Hepatocyte (in vitro differentiated cells): Measurements from ENCODE around the gene NDUFV1. TPM values are rescaled to one million over a fixed set of nuclear protein-coding genes. Genes with fewer than 3 reads are reported as not detected.

ENCODE experiments used
- DNase-seq: peaks from one replicate; pipeline ENCODE4 v3.0.0-alpha.2; 2016; ENCODE audit warnings: low spot score
- H2AFZ ChIP-seq: fragments of 200-600 bp; sonication (generic); 2 replicates; pipeline ENCODE4 v1.6.0; 2016; ENCODE audit warnings: antibody characterized with exemption, mild to moderate bottlenecking
- H3K27ac ChIP-seq: fragments of 200-600 bp; sonication (generic); 2 replicates; pipeline ENCODE4 v1.5.1; 2016; ENCODE audit warnings: mild to moderate bottlenecking
- H3K27me3 ChIP-seq: fragments of 200-600 bp; sonication (generic); 2 replicates; pipeline ENCODE4 v1.6.1; 2016
- H3K36me3 ChIP-seq: fragments of 200-600 bp; sonication (generic); replicated peaks from 2 replicates; pipeline ENCODE4 v1.5.1; 2016; ENCODE audit warnings: low read depth; ENCODE audit not compliant: insufficient read depth
- H3K4me1 ChIP-seq: fragments of 200-600 bp; sonication (generic); 2 replicates; pipeline ENCODE4 v1.5.1; 2016; ENCODE audit warnings: mild to moderate bottlenecking, moderate library complexity; ENCODE audit not compliant: insufficient read depth
- H3K4me2 ChIP-seq: fragments of 200-600 bp; sonication (generic); 2 replicates; pipeline ENCODE4 v1.6.0; 2016
- H3K4me3 ChIP-seq: fragments of 200-600 bp; sonication (generic); 2 replicates; pipeline ENCODE4 v1.5.1; 2016; ENCODE audit warnings: mild to moderate bottlenecking
- H3K79me2 ChIP-seq: fragments of 200-600 bp; sonication (generic); 2 replicates; pipeline ENCODE4 v1.6.0; 2017; ENCODE audit warnings: mild to moderate bottlenecking
- H3K9me2 ChIP-seq: fragments of 200-600 bp; sonication (generic); replicated peaks from 2 replicates; pipeline ENCODE4 v1.6.0; 2017; ENCODE audit warnings: mild to moderate bottlenecking; ENCODE audit not compliant: insufficient read depth
- H3K9me3 ChIP-seq: fragments of 200-600 bp; sonication (generic); 2 replicates; pipeline ENCODE4 v1.5.1; 2016; ENCODE audit warnings: low read depth, mild to moderate bottlenecking
- H4K20me1 ChIP-seq: fragments of 200-600 bp; sonication (generic); 2 replicates; pipeline ENCODE4 v1.6.0; 2016; ENCODE audit warnings: mild to moderate bottlenecking; ENCODE audit not compliant: insufficient read depth, poor library complexity, severe bottlenecking
- CTCF ChIP-seq: fragments of 200-600 bp; sonication (generic); IDR thresholded peaks from 2 replicates; pipeline ENCODE4 v1.5.1; 2016; ENCODE audit warnings: antibody characterized with exemption, mild to moderate bottlenecking; ENCODE audit not compliant: poor library complexity
- EZH2 ChIP-seq: fragments of 200-600 bp; sonication (generic); IDR thresholded peaks from 2 replicates; pipeline ENCODE4 v1.6.1; 2016; ENCODE audit warnings: antibody characterized with exemption, mild to moderate bottlenecking, borderline replicate concordance
- EZH2phosphoT487 ChIP-seq: fragments of 200-600 bp; sonication (generic); IDR thresholded peaks from one replicate; pipeline ENCODE4 v1.6.1; 2018; ENCODE audit warnings: antibody characterized with exemption, mild to moderate bottlenecking, low read depth, moderate library complexity; ENCODE audit not compliant: unreplicated experiment, severe bottlenecking
- WGBS: methylation state at CpG from one replicate; pipeline ENCODE4 v1.1.6; 2016; ENCODE audit warnings: low lambda C conversion rate; ENCODE audit errors: missing lambda C conversion rate; 5-methylcytosine and 5-hydroxymethylcytosine counted together
- polyA plus RNA-seq: library from polyadenylated mRNA; unstranded; fragments of >200 nt; fragmentation: Nextera tagmentation; extraction: Ambion mirVana; gene quantifications from 2 replicates; pipeline ENCODE4 v1.2.1, GENCODE V29; 2016
- total RNA-seq: library from RNA; depleted of rRNA; stranded (reverse); fragments of >200 nt; gene quantifications from 2 replicates; pipeline ENCODE4 v1.2.3, GENCODE V29; 2014

The NDUFV1 gene
- total and polyA plus RNA-seq, 2 experiments from 2014 or later, result 194 to 226 TPM

GRCh38 chr11:67611704-67612587 is 5.2 kb downstream of the NDUFV1 start:
- Histone ChIP-seq H3K4me2 (no peak overlapping the region), H4K20me1 (no peaks in the 10 kb centered on the region), H3K4me3 (no peak overlapping the region), H3K9me3 (no peaks in the 10 kb centered on the region), H3K9me2 (no peaks in the 10 kb centered on the region), H3K4me1 (peaks cover 5% of the 10 kb centered on the region), H2AFZ (no peak overlapping the region), H3K79me2 (peaks cover 17% of the 10 kb centered on the region), H3K27ac (no peak overlapping the region), H3K36me3 (no peaks in the 10 kb centered on the region), H3K27me3 (no peaks in the 10 kb centered on the region)
- TF ChIP-seq EZH2, result no peak
- 98% methylated on average over 30 of the region's 37 CpGs for WGBS
- no peak for DNase-seq

GRCh38 chr11:67612751-67613150 is 6.0 kb downstream of the NDUFV1 start:
- H3K36me3 ChIP-seq, result no peaks in the 10 kb centered on the region
- TF ChIP-seq EZH2, result no peak
- TF ChIP-seq EZH2phosphoT487, result no peak
- TF ChIP-seq CTCF, result no peak
- H3K27me3 ChIP-seq, result no peaks in the 10 kb centered on the region
- H3K4me3 ChIP-seq, result no peak overlapping the region
- 94% methylated on average over 13 of the region's 13 CpGs for WGBS
- no peak overlapping the region for H2AFZ ChIP-seq
- H3K4me2 ChIP-seq, result no peak overlapping the region
- no peaks in the 10 kb centered on the region for H3K9me2 ChIP-seq
- peaks cover 1% of the 10 kb centered on the region for H3K4me1 ChIP-seq
- no peaks in the 10 kb centered on the region for H3K9me3 ChIP-seq
- peaks cover 9% of the 10 kb centered on the region for H3K79me2 ChIP-seq
- no peak for DNase-seq
- no peaks in the 10 kb centered on the region for H4K20me1 ChIP-seq
- H3K27ac ChIP-seq, result no peak overlapping the region

- H3K4me2 ChIP-seq, result peak overlapping the region; percentile 70
- DNase-seq, result no peak
- no peaks in the 10 kb centered on the region for H3K36me3 ChIP-seq
- H3K4me1 ChIP-seq, result no peaks in the 10 kb centered on the region
- no peaks in the 10 kb centered on the region for H3K27me3 ChIP-seq
- WGBS, result 94% methylated on average over 17 of the region's 17 CpGs
- TF ChIP-seq CTCF (no peak), EZH2 (no peak), EZH2phosphoT487 (no peak)
- peak overlapping the region; percentile 42 for H3K27ac ChIP-seq
- no peaks in the 10 kb centered on the region for H4K20me1 ChIP-seq
- no peak overlapping the region for H3K4me3 ChIP-seq
- H3K79me2 ChIP-seq, result peaks cover 4% of the 10 kb centered on the region
- H3K9me2 ChIP-seq, result no peaks in the 10 kb centered on the region
- no peak overlapping the region for H2AFZ ChIP-seq
- no peaks in the 10 kb centered on the region for H3K9me3 ChIP-seq
Measured at GRCh38 chr11:67613313-67613959, 6.7 kb downstream of the NDUFV1 start.
